Heart left ventricle (tissue), 13 donors: ENCODE results near the gene APBB1.

Experiments
- CTCF ChIP-seq, 12 donors: fragments of 200-600 bp; sonication (generic) in 4 of 12; IDR thresholded peaks; one replicate each; pipeline versions ENCODE4 v1.5.0 to v1.8.0; 2018 to 2022; ENCODE audit warnings: antibody characterized with exemption in 12 of 12, mild to moderate bottlenecking in 5 of 12
- POLR2A ChIP-seq, 2 donors: fragments of 450-650 bp; IDR thresholded peaks; one replicate each; pipeline ENCODE4 v1.6.1; 2017; ENCODE audit warnings: antibody characterized with exemption in 2 of 2, mild to moderate bottlenecking in 2 of 2, moderate library complexity in 2 of 2
- donor health status: ischemic (EF 13 %, LVEDD 7.1; RV severe dilation, severe dysfunction).
- donor health status: DM: no; HTN: yes; CAD: no.
- donor health status: DM: no; HTN: no; CAD: no.
- donor health status: ischemic (EF 25% LVEDD 6.9; RV normal size, moderate dysfunction).
- donor health status: ischemic (EF 25% LVEDD 5.7; RV mildly dilated, moderate dysfunction).
- donor health status: ischemic (EF 35%, LVEDD 5.7; RV mildly dilated, moderate dysfunction).
- donor health status: nonischemic (EF 11% LVEDD 7.7; RV severe dilation, severe dysfunction).
- donor health status: DM: yes; HTN: yes; CAD: no.
- donor health status: PGD.
- donor health status: ischemic (EF 29% LVEDD 5.4; RV normal size, mild dysfunction).
- donor health status: nonischemic (EF 23%, LVEDD 6.1; RV moderate dilation, normal function).

GRCh38 chr11:6431861-6432260 is 13.0 kb upstream of the APBB1 start:
- no peak for TF ChIP-seq CTCF (IDR thresholded peaks at IDR 0.05)
- no peak for TF ChIP-seq POLR2A (IDR thresholded peaks at IDR 0.05)
